NCI-H1048 (cell line): Measurements from ENCODE around the gene PCSK1.
"Not testable (repeated sequence)": the region's sequence is repeated elsewhere in the genome, so short reads cannot be mapped to it uniquely, and the experiment has no call there.

Source experiments
- DNase-seq: peaks from one replicate; lab custom pipeline; 2025; lab: John Stamatoyannopoulos, UW

Gene PCSK1

GRCh38 chr5:96372726-96373380 lies 60.2 kb downstream of the PCSK1 start:
- no peak for DNase-seq

- DNase-seq, result no peak
These were observed 62.1 kb downstream of the PCSK1 start for GRCh38 chr5:96370976-96371375.

- DNase-seq, result not testable (repeated sequence)
These were observed 65.7 kb downstream of the PCSK1 start for GRCh38 chr5:96367337-96367736.

GRCh38 chr5:96354237-96354636 lies 78.8 kb downstream of the PCSK1 start:
- no peak for DNase-seq

- DNase-seq, result no peak
These were observed 79.8 kb downstream of the PCSK1 start for GRCh38 chr5:96353220-96353619.

- no peak for DNase-seq
These were observed 82.4 kb downstream of the PCSK1 start for GRCh38 chr5:96350678-96351077.

GRCh38 chr5:96348536-96348935 lies 84.5 kb downstream of the PCSK1 start:
- no peak for DNase-seq

GRCh38 chr5:96347502-96348292 lies 85.4 kb downstream of the PCSK1 start:
- DNase-seq, result no peak

GRCh38 chr5:96344678-96345577 lies 88.1 kb downstream of the PCSK1 start:
- peak; percentile 11 for DNase-seq

- no peak for DNase-seq
These were observed 90.0 kb downstream of the PCSK1 start for GRCh38 chr5:96343094-96343493.

GRCh38 chr5:96342581-96342980 lies 90.5 kb downstream of the PCSK1 start:
- no peak for DNase-seq
